ENCODE data around the gene SZT2.
"Not testable (repeated sequence)": the region's sequence is repeated elsewhere in the genome, so short reads cannot be mapped to it uniquely, and the experiment has no call there.

SZT2 gene

DNA sequence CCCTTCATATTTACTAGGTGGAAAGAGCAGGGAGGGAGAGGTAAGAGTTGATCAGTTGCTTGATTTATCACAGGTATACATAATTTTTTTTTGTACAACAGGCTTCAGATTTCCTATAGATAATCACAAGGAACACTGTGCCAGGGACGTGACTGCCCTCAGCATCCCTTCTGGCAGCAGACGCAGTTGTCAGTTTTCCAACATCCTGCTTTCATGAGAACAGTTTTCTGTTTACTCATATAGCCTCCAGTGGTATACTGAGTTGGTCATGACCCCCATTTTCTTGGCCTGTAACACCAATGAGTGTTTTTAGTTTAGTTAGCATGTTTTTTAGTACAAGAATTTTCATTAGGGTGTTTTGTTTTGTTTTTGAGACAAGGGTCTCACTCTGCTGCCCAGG, 103.1 kb downstream of the SZT2 start:
- no peak for DNase-seq (ENCODE audit: low spot score)

DNA sequence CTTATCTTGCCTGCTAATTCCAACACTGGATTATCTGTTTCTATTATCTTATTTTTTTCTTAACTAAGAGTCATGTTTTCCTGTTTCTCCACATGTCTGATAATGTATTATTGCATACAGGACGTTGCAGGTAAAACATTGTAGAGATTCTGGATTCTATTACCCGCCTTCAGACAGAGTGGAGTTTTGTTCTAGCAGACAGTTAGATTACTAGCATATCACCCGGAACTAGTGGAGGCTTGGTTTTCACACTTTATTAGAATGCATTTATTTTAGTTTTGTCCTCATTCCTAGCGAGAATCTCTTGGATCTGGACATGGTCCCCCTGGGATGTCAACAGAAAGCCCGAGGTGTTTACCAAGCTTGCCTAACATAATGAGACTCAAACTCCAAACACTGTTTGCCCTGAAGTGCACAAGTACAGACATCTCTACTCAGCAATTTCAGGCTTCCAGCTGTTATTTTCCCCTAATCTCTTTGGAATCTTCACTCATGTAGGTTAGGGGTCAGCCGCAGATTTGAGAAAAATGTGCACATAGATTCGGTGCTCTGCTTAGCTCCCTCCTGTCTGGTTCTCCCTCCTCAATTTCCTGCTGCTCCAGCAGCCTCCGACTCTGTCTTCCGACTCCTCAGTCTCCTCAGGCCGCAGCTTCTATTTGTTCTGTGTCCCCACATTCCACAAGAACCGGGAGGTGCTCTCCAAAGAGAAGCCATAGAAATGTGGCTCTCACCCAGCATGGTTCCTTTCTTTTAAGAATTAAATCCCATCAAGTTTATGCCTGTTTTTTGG, 104.2 kb downstream of the SZT2 start:
- peak; percentile 65 for DNase-seq (ENCODE audit: low spot score)

DNA sequence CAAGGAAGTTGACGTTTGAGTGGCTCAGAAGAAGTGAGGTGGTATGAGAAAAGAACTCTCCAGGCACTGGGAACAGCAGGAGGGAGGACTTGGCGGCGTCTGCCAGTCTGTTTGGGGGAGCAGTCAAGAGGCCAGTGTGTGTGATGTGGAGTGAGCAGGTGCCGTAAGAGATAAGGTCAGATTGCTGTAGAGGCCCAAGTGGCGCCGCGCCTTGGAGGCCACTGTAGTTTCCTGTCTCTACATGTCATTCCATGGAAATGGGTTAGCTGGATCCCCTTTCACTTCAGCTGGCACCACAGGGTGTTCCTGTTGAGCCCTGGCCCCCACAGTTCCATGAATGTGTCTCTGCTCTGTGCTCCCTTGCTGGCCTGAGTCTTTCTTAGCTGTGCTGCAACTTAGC, 105.5 kb downstream of the SZT2 start:
- no peak for DNase-seq (ENCODE audit: low spot score)

DNA sequence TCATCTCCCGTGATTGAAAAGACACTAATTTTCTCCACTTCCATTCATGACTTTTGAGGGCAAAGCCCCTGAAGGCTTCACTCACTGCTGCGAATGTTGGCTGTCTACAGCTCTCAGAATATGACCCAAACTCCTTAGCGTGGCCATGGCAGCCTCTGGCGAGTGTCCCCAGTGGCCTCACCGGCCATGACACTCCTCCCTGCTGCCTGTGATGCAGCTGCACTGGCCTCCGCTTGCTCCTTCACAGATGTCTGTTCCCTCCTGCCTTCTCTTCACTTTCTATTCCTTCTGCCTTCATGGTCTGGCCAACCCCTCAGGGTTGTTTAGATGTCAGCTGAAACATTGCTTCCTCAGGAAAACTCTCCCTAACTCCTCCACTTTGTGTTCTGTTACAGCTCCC, 110.2 kb downstream of the SZT2 start:
- DNase-seq (ENCODE audit: low spot score): no peak

DNA sequence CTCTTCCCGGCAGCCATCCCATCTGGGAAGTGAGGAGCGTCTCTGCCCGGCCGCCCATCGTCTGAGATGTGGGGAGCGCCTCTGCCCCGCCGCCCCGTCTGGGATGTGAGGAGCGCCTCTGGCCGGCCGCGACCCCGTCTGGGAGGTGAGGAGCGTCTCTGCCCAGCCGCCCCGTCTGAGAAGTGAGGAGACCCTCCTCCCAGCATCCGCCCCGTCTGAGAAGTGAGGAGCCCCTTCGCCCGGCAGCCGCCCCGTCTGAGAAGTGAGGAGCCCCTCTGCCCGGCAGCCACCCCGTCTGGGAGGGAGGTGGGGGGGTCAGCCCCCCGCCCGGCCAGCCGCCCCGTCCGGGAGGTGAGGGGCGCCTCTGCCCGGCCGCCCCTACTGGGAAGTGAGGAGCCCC, 112.1 kb downstream of the SZT2 start:
- not testable (repeated sequence) for DNase-seq (ENCODE audit: low spot score)

DNA sequence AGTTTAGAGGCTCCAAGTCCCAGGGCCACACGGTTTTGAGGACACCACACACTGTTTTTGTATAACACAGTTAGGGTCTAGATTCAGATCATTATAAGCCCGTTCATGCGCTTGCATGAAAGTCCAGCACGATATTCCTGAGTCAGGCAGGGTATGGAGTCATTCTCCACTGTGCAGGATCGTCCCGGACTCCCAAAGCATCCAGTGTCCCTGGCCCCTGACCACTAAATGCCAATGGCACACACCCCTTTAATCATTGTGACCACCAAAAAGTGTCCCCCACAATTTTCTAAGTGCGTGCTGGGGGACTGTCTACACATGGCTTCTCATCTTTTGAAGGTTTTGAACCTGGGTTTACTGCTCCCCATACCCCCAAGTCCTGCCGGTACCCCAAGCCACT, 113.8 kb downstream of the SZT2 start:
- DNase-seq (ENCODE audit: low spot score): no peak

Data from HuH-7.5 (cell line).